Duodenal mucosa (tissue), 2 donors: ENCODE results near the gene MYO5B.

Experiments used
- H3K27ac ChIP-seq: one replicate; pipeline ENCODE4 v1.7.0; 2013; ENCODE audit warnings: low read depth, low read length
- H3K27me3 ChIP-seq, 2 donors: one replicate each; pipeline ENCODE4 v1.7.0; 2013; ENCODE audit warnings: low read length in 2 of 2, control low read depth in 1 of 2; ENCODE audit not compliant: insufficient read depth in 2 of 2, control insufficient read depth in 1 of 2
- H3K36me3 ChIP-seq, 2 donors: one replicate each; pipeline ENCODE4 v1.7.0; 2013; ENCODE audit warnings: low read length in 2 of 2, control low read depth in 1 of 2; ENCODE audit not compliant: insufficient read depth in 2 of 2, control insufficient read depth in 1 of 2
- H3K4me1 ChIP-seq, 2 donors: one replicate each; pipeline ENCODE4 v1.7.0; 2013; ENCODE audit warnings: low read length in 2 of 2, control low read depth in 1 of 2; ENCODE audit not compliant: insufficient read depth in 2 of 2, control insufficient read depth in 1 of 2
- H3K4me3 ChIP-seq, 2 donors: one replicate each; pipeline ENCODE4 v1.7.0; 2013; ENCODE audit warnings: low read length in 2 of 2, low read depth in 1 of 2
- H3K9ac ChIP-seq, 2 donors: one replicate each; pipeline ENCODE4 v1.7.0; 2013; ENCODE audit warnings: low read length in 2 of 2, low read depth in 1 of 2
- H3K9me3 ChIP-seq, 2 donors: one replicate each; pipeline ENCODE4 v1.7.0; 2013; ENCODE audit warnings: low read length in 2 of 2, control low read depth in 1 of 2; ENCODE audit not compliant: control insufficient read depth in 1 of 2

The MYO5B gene

DNA sequence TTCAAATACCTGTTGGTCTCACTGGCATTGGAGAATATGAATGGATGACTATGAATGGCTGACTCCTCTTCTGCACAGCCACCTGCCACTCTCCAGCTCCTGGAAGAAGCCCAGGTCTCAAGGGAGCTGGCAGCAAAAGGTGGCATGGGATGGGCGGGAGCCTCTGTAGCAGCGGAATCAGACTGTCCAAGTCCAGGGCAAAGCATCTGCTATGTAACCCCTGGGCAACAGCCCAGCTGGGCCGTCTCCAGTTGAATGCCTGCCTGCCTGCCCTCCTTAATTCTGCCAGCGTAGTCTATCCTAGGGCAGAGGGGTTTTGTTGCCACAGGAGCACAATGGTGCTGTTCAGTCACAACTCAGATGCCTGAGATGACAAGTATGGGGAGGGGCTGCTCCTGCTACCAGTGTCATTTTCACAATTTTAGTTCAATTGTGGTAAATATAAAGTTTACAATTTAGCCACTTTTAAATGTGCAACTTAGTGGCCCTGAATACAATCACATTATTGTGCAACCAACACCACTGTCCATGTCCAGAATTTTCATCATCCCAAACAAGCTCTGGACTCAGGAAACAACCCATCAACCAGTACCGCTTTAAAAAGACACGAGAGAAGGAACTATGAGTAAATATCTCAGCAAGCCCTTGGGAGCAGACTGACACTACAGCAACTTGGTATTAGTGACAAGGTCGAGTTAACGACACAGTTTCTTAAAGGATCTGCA, 115.2 kb downstream of the MYO5B start:
- no peak overlapping the region for H3K27ac ChIP-seq
- H3K4me3 ChIP-seq, result no peak overlapping the region
- peaks cover 14% of the 10 kb centered on the region in 2 donors for H3K4me1 ChIP-seq
- no peak overlapping the region for H3K9ac ChIP-seq
- H3K9me3 ChIP-seq, result no peaks in the 10 kb centered on the region
- H3K27me3 ChIP-seq, result no peaks in the 10 kb centered on the region
- no peaks in the 10 kb centered on the region for H3K36me3 ChIP-seq

DNA sequence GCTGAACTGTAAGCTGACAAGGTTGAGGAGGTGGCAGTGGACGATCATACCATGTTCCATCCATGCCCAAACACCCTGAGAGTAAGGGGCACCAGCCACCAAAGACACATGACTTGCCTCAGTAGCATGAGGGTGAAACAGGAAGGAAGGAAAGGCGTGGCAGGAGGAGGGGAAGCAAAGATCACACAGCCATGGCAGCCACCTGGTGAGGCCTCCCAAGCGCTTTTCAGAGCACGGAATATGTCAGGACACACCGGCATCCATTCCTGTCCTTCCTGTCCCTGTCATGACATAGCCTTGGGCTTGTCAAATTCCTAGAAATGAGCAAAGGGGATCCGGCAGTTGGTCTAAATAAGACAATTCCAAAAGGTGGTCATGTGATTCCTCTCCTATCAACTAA, 118.7 kb downstream of the MYO5B start:
- H3K4me3 ChIP-seq, result no peak overlapping the region
- no peak overlapping the region for H3K9ac ChIP-seq
- H3K4me1 ChIP-seq, result peaks cover 14 to 18% of the 10 kb centered on the region in 2 donors
- no peaks in the 10 kb centered on the region for H3K36me3 ChIP-seq
- H3K27ac ChIP-seq, result no peak overlapping the region
- H3K27me3 ChIP-seq, result no peaks in the 10 kb centered on the region
- no peaks in the 10 kb centered on the region for H3K9me3 ChIP-seq

DNA sequence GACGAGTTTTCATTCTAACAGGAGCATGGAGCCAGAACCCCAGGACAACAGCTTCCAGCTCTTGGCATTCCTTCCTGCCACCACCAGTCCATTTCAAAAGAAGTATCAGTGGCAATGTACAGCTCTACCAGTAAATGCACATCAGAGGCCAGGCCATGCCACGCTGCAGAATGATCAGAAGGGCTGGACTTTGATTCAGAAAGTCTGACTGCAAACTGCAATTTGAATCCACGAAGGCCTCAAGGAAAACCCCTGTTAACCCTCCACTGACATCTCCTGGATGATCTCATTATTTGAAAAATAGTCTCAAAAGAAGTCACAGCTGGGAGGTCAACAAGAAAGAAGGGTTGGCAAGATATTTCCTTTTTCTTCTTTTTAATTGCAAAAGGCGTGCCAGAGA, 119.2 kb downstream of the MYO5B start:
- H3K27me3 ChIP-seq, result no peaks in the 10 kb centered on the region
- H3K36me3 ChIP-seq, result no peaks in the 10 kb centered on the region
- H3K9ac ChIP-seq, result no peak overlapping the region
- H3K9me3 ChIP-seq, result no peaks in the 10 kb centered on the region
- no peak overlapping the region for H3K27ac ChIP-seq
- peaks cover 14 to 18% of the 10 kb centered on the region in 2 donors for H3K4me1 ChIP-seq
- H3K4me3 ChIP-seq, result no peak overlapping the region

DNA sequence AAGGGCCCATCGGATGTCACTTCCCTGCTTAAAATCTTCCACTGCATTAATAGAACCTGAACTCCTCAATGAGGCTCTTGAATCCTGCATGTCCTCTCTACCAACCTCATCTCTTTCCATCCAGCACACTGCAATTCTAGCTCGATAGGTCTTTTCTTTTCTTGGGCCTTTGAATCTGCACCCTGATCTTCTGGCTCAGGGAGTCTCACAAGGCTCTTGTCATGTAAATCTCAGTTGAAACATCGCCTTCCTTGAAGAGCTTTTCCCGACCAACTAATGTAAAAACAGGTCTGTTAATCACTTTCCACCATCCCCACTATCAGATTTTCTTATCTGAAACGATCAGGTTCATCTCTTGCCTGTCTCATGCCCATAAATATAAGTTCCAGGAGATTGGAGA, 120.5 kb downstream of the MYO5B start:
- Histone ChIP-seq H3K27ac (no peak overlapping the region), H3K4me3 (no peak overlapping the region), H3K4me1 (peaks cover 14 to 18% of the 10 kb centered on the region in 2 donors), H3K9me3 (no peaks in the 10 kb centered on the region), H3K27me3 (no peaks in the 10 kb centered on the region), H3K9ac (no peak overlapping the region), H3K36me3 (no peaks in the 10 kb centered on the region)

DNA sequence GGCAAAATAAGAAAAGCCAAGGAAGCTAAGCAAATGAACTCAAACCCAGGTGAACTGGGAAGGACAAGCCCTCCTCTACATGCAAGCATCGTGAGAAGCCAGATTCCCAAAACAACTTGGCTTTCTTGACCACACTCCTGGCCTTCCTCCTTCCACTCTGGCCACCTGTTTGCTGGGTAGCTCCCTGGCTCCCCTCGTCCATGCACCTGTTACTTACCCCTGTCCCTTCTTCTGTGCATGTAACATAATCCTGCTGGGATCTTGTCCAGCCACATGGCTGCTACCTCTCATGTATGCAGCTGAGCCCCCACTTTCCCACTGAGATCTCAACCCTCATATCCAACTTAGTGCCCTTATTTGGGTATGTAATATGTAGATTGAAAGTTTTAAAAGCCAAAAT, 121.6 kb downstream of the MYO5B start:
- Histone ChIP-seq H3K9ac (no peak overlapping the region), H3K36me3 (no peaks in the 10 kb centered on the region), H3K4me1 (peaks cover 17 to 18% of the 10 kb centered on the region in 2 donors), H3K9me3 (no peaks in the 10 kb centered on the region), H3K27me3 (no peaks in the 10 kb centered on the region), H3K27ac (no peak overlapping the region), H3K4me3 (no peak overlapping the region)

DNA sequence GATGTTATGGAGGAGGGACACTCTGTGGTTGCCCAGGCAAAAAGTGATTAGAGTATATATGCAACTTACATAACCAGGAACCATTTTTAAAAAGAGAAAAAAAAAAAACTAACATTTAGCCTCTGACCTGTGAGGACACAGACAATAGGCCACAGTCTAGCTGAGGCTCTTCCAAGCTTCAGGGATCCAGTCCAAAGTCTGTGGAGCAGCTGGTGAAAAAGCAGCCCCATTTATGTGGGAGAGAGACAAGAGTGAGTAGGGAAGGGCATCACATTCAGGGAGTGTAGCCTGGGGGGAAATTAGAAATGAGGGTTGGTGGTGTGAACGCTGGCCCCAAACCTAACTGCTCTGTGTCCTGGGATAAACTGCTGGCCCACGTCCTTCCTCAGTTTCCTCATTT, 122.8 kb downstream of the MYO5B start:
- H3K4me1 ChIP-seq, result peaks cover 17 to 18% of the 10 kb centered on the region in 2 donors
- H3K27ac ChIP-seq, result no peak overlapping the region
- no peaks in the 10 kb centered on the region for H3K9me3 ChIP-seq
- H3K9ac ChIP-seq, result no peak overlapping the region
- no peaks in the 10 kb centered on the region for H3K36me3 ChIP-seq
- H3K4me3 ChIP-seq, result no peak overlapping the region
- H3K27me3 ChIP-seq, result no peaks in the 10 kb centered on the region

DNA sequence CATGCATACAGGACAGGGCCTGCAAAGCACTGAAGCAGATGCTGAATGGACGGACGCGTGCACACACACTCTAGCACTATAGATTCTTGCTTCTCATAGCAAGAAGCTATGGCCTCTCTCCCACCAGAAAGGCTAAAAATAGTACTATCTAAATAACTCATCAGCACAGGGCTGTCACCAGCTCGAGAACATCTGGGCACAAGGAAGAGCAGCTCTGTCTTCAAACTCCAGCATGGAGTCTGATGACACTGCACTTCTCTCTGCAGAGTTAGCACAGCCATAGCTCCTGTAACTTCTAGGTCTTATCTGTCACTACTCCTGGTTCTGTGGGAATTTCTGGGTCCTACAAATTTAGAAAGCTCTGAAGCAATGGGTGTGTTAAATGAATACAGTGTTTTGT, 123.5 kb downstream of the MYO5B start:
- Histone ChIP-seq H3K36me3 (no peaks in the 10 kb centered on the region), H3K9ac (no peak overlapping the region), H3K4me3 (no peak overlapping the region), H3K27me3 (no peaks in the 10 kb centered on the region), H3K27ac (no peak overlapping the region), H3K4me1 (peaks cover 15 to 16% of the 10 kb centered on the region in 2 donors), H3K9me3 (no peaks in the 10 kb centered on the region)

DNA sequence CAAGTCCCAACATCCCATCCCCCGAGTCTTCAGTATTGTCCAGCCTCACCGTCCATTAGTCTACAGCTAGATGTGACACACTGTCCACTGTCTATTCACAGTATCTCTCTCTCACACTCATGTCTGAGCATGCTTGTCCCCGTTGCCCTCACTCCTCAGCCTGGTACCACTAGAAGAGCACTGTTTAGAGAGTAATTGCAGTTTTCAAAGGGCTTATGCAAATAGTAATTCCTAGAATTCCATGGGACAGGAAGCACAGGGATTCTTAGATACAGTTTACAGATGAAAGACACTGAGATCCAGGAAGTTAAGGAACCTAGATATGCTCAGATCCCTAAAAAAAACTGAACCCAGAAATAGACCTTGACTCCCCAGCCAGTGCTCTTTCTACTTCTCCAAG, 125.5 kb downstream of the MYO5B start:
- Histone ChIP-seq H3K27me3 (no peaks in the 10 kb centered on the region), H3K4me1 (peaks cover 4% of the 10 kb centered on the region in 2 donors), H3K36me3 (no peaks in the 10 kb centered on the region), H3K4me3 (no peak overlapping the region), H3K9ac (no peak overlapping the region), H3K9me3 (no peaks in the 10 kb centered on the region), H3K27ac (no peak overlapping the region)

DNA sequence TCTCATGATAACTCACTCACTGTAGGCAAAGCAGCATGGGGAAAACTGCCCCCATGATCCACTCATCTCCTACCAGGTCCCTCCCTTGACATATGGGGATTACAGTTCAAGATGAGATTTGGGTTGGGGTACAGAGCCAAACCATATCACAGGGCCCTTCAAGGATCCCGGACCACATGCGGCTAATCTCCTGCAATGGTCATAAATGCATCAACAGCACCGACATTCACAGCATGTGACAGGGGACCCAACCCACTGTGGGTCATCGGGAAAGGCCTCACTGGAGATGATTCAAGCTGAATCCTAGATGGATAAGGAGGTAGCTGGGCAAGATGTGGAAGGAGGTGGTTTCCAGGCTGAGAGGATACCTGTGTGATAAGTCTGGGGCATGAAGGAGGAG, 129.4 kb downstream of the MYO5B start:
- Histone ChIP-seq H3K4me1 (peaks cover 0 to 4% of the 10 kb centered on the region in 2 donors), H3K9me3 (no peaks in the 10 kb centered on the region), H3K36me3 (no peaks in the 10 kb centered on the region), H3K4me3 (no peak overlapping the region), H3K9ac (no peak overlapping the region), H3K27me3 (no peaks in the 10 kb centered on the region), H3K27ac (no peak overlapping the region)

DNA sequence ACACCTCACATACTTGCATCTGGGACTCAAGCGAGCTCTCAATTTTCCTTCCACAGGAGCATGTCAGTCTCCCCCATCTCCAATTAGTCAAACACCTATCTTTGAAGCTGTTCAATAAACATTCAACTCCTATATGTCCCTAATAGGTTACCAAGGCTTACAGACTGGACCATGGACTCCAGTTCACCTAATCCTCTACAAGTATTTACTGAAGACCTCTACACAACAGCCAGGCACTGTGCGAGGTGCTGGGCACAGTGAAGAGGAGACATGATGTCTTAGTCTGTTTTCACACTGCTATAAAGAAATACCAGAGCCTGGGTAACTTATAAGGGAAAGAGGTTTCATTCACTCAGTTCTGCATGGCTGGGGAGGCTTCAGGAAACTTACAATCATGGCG, 129.9 kb downstream of the MYO5B start:
- Histone ChIP-seq H3K9ac (no peak overlapping the region), H3K4me1 (peaks cover 0 to 4% of the 10 kb centered on the region in 2 donors), H3K9me3 (no peaks in the 10 kb centered on the region), H3K27ac (no peak overlapping the region), H3K27me3 (no peaks in the 10 kb centered on the region), H3K4me3 (no peak overlapping the region), H3K36me3 (no peaks in the 10 kb centered on the region)
